ENCODE data around the gene CCIN. TPM values are rescaled to one million over a fixed set of nuclear protein-coding genes. Genes with fewer than 3 reads are reported as not detected.
"Not testable (repeated sequence)": the region's sequence is repeated elsewhere in the genome, so short reads cannot be mapped to it uniquely, and the experiment has no call there.

Gene CCIN
- total RNA-seq, 1 donor from 2014 or later = not detected

GRCh38 chr9:36158122-36158521 lies 11.1 kb upstream of the CCIN start:
- H3K27ac ChIP-seq = peak overlapping the region; percentile 89

DNA sequence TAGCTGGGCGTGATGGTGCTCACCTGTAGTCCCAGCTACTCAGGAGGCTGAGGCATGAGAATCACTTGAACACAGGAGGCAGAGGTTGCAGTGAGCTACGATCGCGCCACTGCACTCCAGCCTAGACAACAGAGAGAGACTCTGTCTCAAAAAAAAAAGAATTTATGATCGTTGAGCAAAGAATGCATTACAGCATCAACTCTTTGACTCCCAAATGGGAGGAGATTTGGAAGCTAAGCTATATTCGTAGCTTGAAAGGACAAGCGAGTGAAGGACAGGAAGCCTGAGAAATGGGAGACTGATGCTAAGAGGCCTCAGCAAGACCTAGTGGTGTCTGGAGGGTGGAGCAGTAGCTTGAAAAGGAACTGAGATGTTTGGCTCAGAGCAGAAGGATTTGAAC lies 10.3 kb upstream of the CCIN start:
- intact Hi-C loops (cut with DNase I) = no loop called here
- peak overlapping the region; percentile 89 for H3K27ac ChIP-seq
- no peaks in the 10 kb centered on the region for H3K9me3 ChIP-seq

More at GRCh38 chr9:36158122-36158521, 11.1 kb upstream of the CCIN start:
- no peak for TF ChIP-seq POLR2A (IDR thresholded peaks at IDR 0.05)
- TF ChIP-seq POLR2AphosphoS5 (IDR thresholded peaks at IDR 0.05; ENCODE audit: insufficient read depth in 1 of 2, low read depth in 1 of 2) = no peak
- no peak for TF ChIP-seq CTCF (IDR thresholded peaks at IDR 0.05)
- intact Hi-C loops (cut with DNase I) = no loop called here
- Histone ChIP-seq H3K27me3 (no peaks in the 10 kb centered on the region), H3K9me3 (no peaks in the 10 kb centered on the region), H3K4me1 (peaks cover 26% of the 10 kb centered on the region), H3K36me3 (peaks cover 0 to 6% of the 10 kb centered on the region in 2 donors), H3K4me3 (no peak overlapping the region)
- DNase-seq (ENCODE audit: extremely low spot score in 2 of 2) = no peak

DNA sequence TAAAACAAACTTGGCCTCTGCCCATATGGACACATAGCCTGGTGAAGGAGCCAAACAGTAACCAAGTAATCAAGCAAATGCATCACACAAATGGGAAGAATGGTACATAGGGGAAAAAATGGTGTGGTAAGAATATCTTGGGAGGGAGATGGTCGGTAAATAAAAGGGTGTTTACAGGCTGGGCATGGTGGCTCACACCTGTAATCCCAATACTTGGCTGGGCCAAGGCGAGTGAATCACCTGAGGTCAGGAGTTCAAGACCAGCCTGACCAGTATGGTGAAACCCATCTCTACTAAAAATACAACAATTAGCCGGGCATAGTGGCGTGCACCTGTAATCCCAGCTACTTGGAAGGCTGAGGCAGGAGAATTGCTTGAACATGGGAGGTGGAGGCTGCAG lies 9.7 kb upstream of the CCIN start:
- DNase-seq (ENCODE audit: extremely low spot score in 2 of 2); H3K4me3 ChIP-seq; H3K27me3 ChIP-seq; intact Hi-C loops (cut with DNase I); H3K36me3 ChIP-seq; H3K9me3 ChIP-seq: not testable (repeated sequence)
- H3K4me1 ChIP-seq = peaks cover 35% of the 10 kb centered on the region
- peak overlapping the region; percentile 89 for H3K27ac ChIP-seq

More for the DNA sequence above, 10.3 kb upstream of the CCIN start:
- H3K27me3 ChIP-seq = no peaks in the 10 kb centered on the region
- peaks cover 34% of the 10 kb centered on the region for H3K4me1 ChIP-seq
- TF ChIP-seq POLR2AphosphoS5 (IDR thresholded peaks at IDR 0.05; ENCODE audit: insufficient read depth in 1 of 2, low read depth in 1 of 2) (peak in 1 of 2 donors; percentile 26), POLR2A (IDR thresholded peaks at IDR 0.05) (no peak)
- no peak overlapping the region for H3K4me3 ChIP-seq
- no peak for DNase-seq (ENCODE audit: extremely low spot score in 2 of 2)
- H3K36me3 ChIP-seq = peaks cover 0 to 6% of the 10 kb centered on the region in 2 donors

- intact Hi-C loops (cut with DNase I); H3K36me3 ChIP-seq; H3K27me3 ChIP-seq; H3K4me3 ChIP-seq; H3K9me3 ChIP-seq; DNase-seq (ENCODE audit: extremely low spot score in 2 of 2): not testable (repeated sequence)
- Histone ChIP-seq H3K27ac (peak overlapping the region; percentile 89), H3K4me1 (peaks cover 32% of the 10 kb centered on the region)
Observed at GRCh38 chr9:36160126-36160525, 9.1 kb upstream of the CCIN start.

DNA sequence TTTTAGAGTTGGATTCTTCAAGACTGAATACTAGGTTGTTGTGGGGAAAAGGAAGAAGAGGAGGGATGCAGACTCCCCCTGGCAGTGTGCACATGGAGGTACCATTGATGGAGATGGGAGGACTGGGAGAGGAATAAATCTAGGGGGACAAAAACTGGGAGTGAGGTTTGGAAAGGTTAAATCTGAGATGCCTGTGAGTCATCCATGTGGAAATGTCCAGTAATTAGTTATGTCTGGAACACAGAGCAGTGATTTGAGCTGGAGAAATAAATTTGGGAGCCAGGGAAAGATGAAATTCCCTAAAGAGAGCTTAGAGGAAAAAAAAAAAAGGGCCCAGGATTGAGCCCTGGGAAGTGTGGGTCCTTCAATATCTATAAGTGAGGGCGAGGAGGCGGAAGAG lies 8.0 kb upstream of the CCIN start:
- H3K27ac ChIP-seq = peak overlapping the region; percentile 89
- peaks cover 40% of the 10 kb centered on the region for H3K4me1 ChIP-seq
- TF ChIP-seq POLR2A (IDR thresholded peaks at IDR 0.05) (no peak), POLR2AphosphoS5 (IDR thresholded peaks at IDR 0.05; ENCODE audit: insufficient read depth in 1 of 2, low read depth in 1 of 2) (peak in 1 of 2 donors; percentile 12)
- H3K36me3 ChIP-seq = peaks cover 0 to 6% of the 10 kb centered on the region in 2 donors
- H3K4me3 ChIP-seq = no peak overlapping the region
- intact Hi-C loops (cut with DNase I) = no loop called here
- DNase-seq (ENCODE audit: extremely low spot score in 2 of 2) = no peak
- no peaks in the 10 kb centered on the region for H3K27me3 ChIP-seq
- no peaks in the 10 kb centered on the region for H3K9me3 ChIP-seq

GRCh38 chr9:36162211-36162738 lies 6.9 kb upstream of the CCIN start:
- no peaks in the 10 kb centered on the region for H3K27me3 ChIP-seq
- DNase-seq (ENCODE audit: extremely low spot score in 2 of 2) = no peak
- H3K36me3 ChIP-seq = no peaks in the 10 kb centered on the region
- peak overlapping the region; percentile 89 for H3K27ac ChIP-seq
- H3K9me3 ChIP-seq = no peaks in the 10 kb centered on the region
- H3K4me3 ChIP-seq = no peak overlapping the region
- TF ChIP-seq POLR2AphosphoS5 (IDR thresholded peaks at IDR 0.05; ENCODE audit: insufficient read depth in 1 of 2, low read depth in 1 of 2) = no peak
- no peak for TF ChIP-seq POLR2A (IDR thresholded peaks at IDR 0.05)
- no peak for TF ChIP-seq CTCF (IDR thresholded peaks at IDR 0.05)
- intact Hi-C loops (cut with DNase I) = no loop called here
- peaks cover 46% of the 10 kb centered on the region for H3K4me1 ChIP-seq

GRCh38 chr9:36163049-36163785 lies 6.0 kb upstream of the CCIN start:
- no peaks in the 10 kb centered on the region for H3K36me3 ChIP-seq
- intact Hi-C loops (cut with DNase I) = no loop called here
- no peak for DNase-seq (ENCODE audit: extremely low spot score in 2 of 2)
- peaks cover 46% of the 10 kb centered on the region for H3K4me1 ChIP-seq
- TF ChIP-seq POLR2A (IDR thresholded peaks at IDR 0.05) (no peak), POLR2AphosphoS5 (IDR thresholded peaks at IDR 0.05; ENCODE audit: insufficient read depth in 1 of 2, low read depth in 1 of 2) (peak in 1 of 2 donors; percentile 79)
- H3K4me3 ChIP-seq = no peak overlapping the region
- peak overlapping the region; percentile 89 for H3K27ac ChIP-seq
- no peaks in the 10 kb centered on the region for H3K9me3 ChIP-seq
- no peaks in the 10 kb centered on the region for H3K27me3 ChIP-seq

Data from vagina (tissue), 2 donors.